Kidney capillary endothelial cell (primary cell): Measurements from ENCODE around the gene SLC25A47.

Source experiments
- DNase-seq: peaks from one replicate; pipeline ENCODE4 v3.0.0-alpha.2; 2018; ENCODE audit warnings: low spot score

SLC25A47 gene

DNA sequence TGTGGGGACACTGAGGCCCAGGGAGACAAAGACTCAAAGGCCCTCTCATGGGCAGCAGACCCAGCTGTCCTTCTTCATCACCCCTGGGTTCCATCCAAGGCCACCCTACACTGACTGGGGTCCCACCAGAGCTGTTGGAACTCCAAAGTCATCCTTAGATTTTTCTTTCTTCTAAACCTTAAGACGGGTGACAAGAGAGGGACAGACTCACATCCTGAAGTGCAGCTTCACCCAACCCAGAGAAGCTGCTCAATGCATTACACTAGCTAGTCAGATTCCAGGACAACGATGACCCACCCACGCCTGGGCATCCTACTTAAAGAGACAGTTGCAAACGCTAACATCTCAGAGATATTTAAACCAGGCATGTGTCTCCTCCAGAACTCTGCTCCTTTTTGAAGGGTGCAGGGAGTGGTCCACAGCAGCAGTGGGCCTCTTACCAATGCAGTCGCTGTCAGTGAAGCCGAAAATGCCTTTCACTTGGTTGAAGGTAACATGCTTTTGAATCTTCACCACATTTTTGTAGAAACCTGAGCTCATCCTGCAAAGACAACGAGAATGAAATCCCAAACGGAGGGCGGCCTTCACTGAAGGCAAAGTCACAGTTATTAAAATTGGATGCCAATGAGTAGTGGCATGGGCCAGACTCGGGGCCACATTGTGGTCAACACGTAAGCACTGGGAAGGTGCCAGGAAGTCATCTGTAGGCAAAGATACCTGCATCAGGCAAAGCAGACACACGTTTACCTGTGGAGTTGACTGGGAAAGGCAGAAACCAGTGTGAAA lies 23.4 kb downstream of the SLC25A47 start:
- DNase-seq: no peak

DNA sequence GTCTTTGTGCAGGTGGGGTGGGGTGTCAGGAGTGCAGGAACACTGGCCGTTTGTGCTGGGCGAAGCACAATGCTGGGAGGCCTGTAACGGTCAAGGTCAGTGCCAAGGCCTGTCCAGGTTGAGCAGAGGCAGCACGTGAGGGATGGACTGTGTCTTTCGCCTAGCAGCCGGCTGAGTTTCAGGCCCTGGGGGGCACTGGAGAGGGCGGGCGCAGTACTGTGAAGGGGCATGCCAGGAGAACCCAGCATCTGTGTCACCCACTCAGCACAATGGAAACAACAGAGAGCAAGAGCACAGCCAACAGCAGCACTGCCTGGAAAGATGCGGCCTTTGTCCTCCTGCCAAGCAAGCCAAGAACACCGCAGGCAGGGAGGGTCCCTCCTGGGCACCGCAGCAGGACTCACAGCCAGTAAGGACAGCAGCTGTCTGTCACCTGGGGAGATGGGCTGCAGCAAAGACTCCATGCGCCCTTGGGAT lies 25.2 kb downstream of the SLC25A47 start:
- no peak for DNase-seq

DNA sequence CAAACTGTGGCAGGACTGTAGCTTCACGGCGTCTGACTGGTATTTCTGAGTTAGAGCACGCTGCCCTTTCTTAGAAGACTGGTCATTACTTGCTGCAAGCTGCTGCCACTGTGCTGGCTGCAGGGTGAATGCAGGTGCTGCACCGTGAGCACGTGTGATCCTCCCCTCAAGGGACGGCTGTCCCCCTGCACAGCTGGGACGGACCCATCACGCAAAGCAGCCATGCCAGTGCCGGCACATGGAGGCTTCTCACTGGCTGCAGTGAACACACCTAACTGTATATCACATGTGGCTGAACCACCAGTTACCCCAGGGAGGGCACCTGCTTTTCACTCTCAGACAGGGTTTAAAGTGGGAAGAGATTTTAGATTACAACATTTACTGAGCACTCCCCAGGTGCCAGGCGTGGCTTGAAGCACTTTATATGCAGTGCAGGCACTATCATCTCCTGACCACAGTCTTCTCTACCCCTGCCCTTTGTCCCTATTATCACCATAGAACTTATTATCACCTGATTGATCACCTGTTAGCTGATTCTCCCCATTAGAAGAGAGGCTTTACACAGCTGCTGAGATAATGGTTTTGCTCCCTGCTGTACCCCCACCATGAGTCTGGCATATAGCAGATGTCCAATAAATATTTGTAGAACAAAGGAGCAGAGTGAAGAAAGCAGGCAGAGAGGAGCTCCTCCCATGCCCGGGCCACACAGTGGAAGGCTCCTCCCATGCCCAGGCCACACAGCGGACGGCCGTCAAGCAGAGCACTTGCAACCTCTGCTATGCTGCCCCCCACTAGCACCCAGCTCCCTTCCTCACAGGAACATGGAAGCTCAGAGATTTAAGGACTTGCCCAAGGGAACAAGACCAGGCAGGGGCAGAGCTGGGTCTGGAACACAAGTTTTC lies 25.9 kb downstream of the SLC25A47 start:
- no peak for DNase-seq

DNA sequence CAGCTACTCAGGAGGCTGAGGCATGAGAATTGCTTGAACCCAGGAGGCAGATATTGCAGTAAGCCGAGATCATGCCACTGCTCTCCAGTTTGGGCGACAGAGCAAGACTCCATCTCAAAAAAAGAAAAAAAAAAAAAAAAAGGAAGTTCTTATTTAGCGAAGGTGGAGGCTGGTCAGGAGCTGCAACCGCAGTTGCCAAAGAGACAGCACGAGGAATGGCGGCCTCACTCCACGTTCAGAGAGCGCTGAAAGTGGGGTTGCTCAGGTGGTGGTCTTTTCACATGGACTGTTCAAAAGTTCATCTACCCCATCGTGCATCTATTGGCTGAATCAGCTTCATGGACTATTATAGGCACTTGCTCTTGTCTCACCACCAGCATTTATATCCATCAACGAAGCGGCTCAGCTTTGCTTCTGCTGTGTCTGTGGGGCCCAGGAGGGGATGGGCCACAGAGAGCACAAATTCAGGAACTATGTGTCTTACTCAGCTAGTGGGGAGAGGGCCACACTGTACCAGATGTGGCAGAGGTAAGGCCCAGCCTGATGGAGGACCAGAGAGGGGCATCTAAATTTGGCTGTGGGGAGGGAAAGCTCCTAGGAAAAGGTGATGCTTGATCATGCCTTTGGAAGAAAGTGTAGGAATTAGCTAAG lies 27.3 kb downstream of the SLC25A47 start:
- DNase-seq: no peak

DNA sequence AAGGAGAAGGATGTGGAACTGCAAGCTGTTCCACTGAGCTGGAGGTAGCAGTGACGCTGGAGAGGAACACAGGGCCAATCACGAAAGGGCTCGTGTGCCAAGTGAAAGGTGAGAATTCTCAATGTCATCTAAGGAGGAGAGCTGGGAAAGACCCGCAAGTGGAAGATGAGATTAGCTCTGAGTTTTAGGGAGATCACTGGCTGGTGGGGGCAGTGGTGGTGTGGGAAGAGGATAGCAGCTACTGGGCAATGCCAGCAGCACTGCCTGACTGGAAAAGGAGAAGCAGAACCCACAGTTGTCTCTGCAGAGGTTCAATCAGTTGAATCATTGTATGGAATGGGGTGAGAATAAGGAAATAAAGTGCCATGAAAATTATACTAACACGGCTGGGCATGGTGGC lies 27.8 kb downstream of the SLC25A47 start:
- DNase-seq: no peak

DNA sequence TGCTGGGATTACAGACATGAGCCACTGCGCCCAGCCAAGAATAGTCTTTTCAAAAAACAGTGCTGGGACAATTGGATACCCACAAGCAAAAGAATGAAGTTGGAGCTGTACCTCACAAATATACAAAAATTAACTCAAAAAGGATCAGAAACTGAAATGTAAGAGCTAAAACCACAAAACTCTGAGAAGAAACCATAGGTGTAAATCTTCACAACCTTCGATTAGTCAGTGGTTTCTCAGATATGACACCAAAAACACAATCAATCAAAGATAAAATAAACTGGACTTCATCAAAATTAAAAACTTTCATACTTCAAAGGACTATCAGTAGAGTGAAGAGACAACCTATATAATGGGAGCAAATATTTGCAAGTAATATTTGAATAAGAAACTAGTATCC lies 35.3 kb downstream of the SLC25A47 start:
- DNase-seq: no peak

DNA sequence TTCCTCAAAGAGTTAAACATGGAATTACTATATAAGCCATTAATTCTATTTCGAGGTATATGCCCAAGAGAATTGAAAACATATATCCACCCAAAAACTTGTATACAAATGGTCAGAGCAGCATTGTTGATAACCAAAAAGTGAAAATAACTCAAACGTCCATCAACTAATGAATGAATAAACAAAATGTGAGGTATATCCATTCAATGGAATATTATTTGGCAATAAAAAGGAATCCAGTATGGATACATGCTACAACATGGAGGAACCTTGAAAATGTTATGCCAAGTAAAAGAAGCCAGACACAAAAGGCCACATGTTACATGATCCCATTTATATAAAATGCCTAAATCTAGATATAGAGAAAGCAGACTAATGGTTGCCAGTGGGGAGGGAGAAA lies 36.0 kb downstream of the SLC25A47 start:
- no peak for DNase-seq

DNA sequence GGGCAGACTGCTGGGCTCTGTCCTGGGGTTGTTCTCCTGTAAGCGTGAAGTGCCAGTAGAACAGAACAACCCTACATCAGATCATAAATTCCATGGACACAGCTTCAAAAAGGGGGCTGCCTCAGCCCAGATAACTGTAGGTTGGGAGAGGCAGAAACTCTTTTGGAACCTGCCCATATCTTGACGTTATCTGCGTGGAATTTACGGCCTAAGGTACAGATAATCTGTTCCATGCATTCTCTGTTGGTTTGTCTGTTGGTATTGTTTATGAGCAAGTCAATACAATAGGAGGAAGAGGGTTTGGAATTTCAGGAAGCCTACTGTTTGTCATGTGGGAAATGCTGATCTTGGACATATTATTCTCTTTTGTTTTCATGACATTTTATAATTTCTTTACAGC lies 36.7 kb downstream of the SLC25A47 start:
- peak; percentile 81 for DNase-seq

DNA sequence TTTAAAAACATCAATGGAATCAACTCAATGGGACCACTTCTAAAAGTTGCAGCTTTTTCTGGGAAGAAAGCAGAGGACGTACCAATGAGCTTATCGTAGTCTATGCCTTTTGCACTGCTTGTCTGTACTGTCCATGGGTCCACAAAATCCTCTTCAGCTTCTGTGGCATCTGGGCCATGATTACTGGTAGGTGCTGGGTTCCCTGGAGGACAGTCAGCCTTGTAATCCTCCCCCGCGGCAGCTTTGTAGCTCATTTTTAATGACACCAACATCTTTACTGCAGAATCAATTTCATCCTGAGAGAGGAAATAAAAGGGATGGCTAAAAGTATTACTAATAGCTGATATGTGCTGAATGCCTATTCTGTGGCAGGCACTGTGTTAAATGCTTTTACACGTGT lies 38.5 kb downstream of the SLC25A47 start:
- no peak for DNase-seq

DNA sequence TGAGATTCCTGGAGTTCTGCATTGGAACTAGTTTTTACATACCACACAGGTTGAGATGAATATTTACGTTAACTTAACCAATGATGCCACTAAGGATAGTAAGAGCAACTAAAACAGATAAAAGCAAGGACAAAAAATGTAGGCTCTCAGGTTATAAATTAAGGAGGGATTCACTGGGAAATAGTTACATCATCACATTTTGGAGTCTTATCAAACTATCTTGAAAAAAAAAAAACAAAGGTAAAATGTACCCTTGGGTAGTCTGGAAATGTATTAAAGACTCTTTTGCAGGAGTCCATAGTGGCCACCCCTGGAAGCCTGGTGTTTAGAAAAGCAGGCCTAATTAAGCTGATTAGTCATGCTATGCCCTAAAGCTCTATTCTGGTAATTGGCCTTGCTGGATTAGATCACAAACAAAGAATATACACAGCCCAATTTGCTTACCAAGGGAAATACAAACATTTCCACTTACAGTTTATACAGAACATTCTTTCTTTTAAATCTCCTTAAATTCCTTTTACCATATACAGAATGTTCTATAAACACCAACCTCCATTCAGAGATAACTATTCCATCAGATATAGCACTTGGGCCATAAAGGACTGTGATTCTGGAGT lies 39.3 kb downstream of the SLC25A47 start:
- no peak for DNase-seq

DNA sequence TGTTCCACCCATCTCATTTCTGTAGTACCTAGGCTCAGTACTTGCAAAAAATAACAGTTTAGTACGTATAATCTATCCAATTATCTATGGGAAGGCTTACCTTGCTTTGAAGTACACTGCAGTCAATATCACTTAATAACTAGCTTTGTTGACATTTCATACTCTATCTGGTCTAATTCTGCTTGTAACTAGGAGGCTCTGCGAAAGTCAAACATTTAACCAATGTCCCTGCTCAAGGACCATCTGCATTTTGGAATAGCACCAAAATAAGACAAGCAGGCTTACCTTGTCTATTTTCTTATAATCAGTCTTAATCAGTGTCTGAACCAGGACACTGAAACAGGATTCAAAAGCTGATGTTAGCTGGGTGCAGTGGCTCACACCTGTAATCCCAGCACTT lies 39.9 kb downstream of the SLC25A47 start:
- DNase-seq: no peak

DNA sequence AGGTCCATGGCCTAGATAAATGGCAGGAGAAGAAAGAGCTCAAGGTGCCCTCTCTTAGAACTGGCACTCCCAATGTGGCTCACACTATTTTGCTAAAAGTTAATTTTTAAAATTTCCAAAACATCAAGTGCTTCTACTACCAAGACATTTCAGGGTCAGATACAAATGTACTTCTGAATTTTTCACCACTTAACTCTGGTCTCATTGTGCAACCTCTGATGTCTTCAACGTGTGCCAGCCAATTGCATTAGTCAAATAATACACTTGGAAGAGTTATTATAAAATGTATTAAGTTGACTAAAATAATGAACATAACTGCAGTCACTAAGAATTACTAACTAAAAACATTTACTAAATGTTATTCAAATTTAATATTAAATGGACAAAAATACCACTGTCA lies 41.3 kb downstream of the SLC25A47 start:
- DNase-seq: no peak

DNA sequence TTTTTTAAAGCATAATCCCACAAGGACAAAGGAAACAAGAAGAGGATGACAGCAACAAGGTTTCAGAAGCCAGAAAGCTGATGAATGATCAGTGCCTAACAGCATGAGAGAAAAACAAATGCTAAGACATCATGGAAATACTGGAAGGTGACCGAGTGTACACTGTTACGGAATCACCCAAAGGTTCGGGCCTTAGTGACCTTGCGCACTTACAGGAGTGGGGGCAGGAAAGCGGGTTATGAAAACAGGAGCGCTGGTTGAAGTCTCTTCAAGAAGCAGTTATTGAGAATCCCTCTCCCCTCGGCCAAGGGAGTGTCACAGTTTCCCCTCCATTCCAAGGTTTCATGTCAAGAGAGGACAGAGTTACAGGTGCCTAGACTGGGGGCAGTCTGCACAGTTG lies 42.6 kb downstream of the SLC25A47 start:
- DNase-seq: no peak

DNA sequence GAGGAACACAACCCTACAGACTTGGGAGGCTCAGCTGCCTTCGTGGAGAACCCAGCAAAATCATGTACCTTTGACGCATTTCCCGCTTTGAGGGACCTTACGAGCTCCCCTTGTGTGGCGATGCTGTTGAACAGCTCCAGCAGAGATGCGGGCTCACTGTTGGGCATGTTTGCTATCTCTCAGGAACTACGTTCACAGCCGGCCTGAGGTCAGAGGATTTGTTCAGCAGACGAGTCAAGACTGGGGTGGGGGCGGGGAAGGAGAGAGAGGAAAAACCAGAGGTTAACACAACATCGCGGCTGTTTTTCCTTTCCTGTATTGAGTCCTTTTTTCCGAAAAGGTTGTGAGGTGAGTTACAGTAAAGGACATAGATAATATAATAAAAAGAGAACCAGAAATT lies 45.9 kb downstream of the SLC25A47 start:
- DNase-seq: no peak

DNA sequence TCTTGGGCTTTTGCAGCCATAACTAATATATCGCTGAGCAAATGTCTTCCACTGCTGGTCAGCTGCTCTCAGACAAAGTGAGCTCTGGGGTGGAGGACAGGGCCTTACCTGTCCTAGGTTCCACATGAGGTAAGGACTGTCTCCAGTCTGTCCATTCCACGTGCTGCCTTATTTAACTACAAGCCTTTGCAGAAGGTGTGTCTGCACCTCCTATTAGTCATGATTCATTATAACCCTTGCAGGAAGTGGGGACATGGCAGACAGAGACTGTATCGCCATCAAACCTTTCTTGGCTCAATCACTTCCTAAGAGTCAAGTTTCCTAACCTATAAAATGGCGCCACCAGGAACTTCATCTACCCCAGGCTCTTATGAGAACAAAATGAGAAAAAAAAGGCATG lies 46.9 kb downstream of the SLC25A47 start:
- DNase-seq: no peak

DNA sequence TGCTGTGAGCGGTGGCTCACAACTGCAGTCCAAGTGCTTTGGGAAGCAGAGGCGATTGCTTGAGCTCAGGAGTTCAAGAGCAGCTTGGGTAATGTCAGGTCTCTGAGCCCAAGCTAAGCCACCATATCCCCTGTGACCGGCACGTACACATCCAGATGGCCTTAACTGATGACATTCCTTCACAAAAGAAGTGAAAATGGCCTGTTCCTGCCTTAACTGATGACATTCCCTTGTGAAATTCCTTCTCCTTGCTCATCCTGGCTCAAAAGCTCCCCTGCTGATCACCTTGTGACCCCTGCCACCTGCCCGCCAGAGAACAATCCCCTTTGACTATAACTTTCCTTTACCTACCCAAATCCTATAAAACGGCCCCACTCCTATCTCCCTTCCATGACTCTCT lies 48.6 kb downstream of the SLC25A47 start:
- no peak for DNase-seq

DNA sequence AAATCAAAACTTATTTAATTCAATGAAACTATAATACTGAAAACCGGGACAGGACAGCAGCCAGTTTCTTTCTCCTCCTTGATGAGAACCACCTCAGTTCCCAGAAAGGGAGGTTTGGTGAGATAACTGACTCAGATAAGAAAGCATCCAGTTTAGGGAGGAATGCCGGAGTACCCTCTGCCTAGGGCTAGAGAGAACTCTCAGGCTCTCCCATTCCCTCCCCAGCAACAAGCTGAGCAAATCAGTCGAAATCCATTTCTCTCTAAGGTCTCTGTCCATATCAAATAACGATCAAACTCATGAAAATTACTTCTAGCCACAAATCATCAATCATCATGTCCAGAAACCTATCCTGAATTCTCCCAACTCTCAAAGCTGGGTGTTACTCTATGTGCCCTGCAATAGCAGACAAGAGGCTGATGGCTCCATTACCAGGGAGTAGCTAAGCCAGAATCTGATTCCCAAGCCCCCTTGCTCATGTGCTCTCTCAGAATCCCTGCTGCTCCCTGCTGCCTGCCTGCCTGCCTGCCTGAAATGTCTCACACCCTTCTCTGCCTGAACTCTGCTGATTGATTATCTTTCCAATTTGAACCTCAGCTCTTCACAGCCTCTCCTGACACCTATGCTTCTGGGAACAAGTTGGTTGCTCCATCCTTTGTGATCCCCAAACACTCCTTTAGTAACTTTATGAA lies 49.4 kb downstream of the SLC25A47 start:
- no peak for DNase-seq

DNA sequence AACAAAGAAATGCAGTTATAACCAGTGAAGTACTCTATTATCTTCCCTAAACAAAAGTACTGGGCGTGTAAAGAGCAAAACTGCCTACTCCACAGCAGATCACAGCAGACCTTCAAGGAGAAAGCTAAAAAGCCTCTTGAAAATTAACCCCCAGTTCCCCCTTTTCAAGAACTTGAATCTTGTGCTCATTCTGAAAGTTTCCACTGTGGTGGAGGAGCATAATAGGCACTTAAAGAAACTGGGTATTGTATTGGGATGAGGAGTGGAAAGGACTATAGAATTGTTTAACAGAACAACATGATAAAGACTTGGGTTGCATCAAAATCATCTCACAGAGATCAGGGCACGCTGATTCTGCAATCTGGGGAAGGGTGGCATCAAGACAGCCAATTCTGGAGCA lies 51.1 kb downstream of the SLC25A47 start:
- DNase-seq: no peak

DNA sequence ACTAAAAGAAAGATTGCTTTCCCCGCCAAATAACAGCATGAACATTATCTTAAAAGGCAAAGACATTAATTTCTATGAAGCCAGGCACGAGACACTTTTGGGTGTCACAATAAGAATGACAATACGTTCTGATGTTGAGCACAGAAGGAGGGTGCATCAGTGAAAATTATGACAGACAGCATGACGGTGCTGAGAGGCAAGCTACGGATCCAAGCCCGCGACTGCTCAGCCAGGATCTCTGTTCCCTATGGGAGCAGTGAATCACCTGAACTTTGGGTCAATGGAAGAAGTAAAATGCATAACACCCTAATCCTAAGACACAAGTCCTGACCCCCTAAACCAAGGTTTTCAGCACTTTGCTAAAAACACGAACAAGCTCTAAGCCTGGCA lies 51.7 kb downstream of the SLC25A47 start:
- DNase-seq: no peak

DNA sequence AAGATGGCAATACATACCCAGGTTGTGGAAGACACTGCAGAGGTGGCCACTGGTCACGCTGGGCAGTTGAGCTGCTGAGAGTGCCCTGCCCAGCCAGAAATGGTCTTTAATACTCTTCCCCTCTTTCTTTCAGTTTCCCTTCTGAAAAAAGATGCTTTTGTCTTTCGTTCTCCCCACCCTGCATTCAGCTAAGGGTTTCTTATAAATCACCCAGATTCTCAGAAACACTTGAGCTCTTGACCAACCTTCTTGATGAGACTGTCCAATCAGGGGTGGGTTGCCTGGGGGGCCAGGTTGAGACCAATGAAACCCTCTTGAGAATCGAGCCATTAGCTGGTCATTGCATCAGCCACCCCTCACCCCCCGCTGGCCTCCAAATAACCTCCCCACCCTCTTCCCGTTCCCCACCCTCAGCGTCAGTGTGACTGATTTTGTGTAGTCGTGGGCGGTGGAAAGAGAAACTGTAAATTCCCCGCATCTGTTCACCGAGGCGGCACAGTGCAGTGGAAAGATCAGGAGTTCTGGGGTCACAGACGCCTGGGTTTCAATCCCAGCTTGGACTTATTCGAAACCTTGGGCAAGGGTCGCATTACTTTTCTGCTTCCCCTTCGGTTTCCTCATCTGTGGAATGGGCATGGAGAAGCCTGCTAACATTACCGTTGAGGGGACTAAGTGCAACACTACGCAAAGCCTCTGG lies 52.3 kb downstream of the SLC25A47 start:
- peak; percentile 69 for DNase-seq
